Left ventricle myocardium inferior (tissue), 1 donor: Measurements from ENCODE around the gene FN3KRP. TPM values are rescaled to one million over a fixed set of nuclear protein-coding genes. Genes with fewer than 3 reads are reported as not detected.

Experiments used
- DNase-seq: peaks from one replicate; pipeline ENCODE4 v3.0.0-alpha.2; 2020
- H3K27ac ChIP-seq: fragments of 200-600 bp; replicated peaks from 2 replicates; pipeline ENCODE4 v1.8.0; 2021
- H3K27me3 ChIP-seq: fragments of 200-600 bp; 2 replicates; pipeline ENCODE4 v1.8.0; 2021; ENCODE audit warnings: low read depth
- H3K36me3 ChIP-seq: fragments of 200-600 bp; 2 replicates; pipeline ENCODE4 v1.8.0; 2021
- H3K4me1 ChIP-seq: fragments of 200-600 bp; 2 replicates; pipeline ENCODE4 v1.8.0; 2021
- H3K4me3 ChIP-seq: fragments of 200-600 bp; 2 replicates; pipeline ENCODE4 v1.8.0; 2021; ENCODE audit warnings: mild to moderate bottlenecking, moderate library complexity
- H3K9me3 ChIP-seq: fragments of 200-600 bp; replicated peaks from 2 replicates; pipeline ENCODE4 v1.8.0; 2021
- CTCF ChIP-seq: fragments of 200-600 bp; IDR thresholded peaks from 2 replicates; pipeline ENCODE4 v1.8.0; 2021; ENCODE audit warnings: antibody characterized with exemption, mild to moderate bottlenecking, borderline replicate concordance
- intact Hi-C: fragments of 100-400 bp; cut with micrococcal nuclease; formaldehyde crosslinking; loops from one replicate; pipeline ENCODE4 v1.11.0; 2022
- total RNA-seq: library from RNA; stranded (reverse); fragmentation: NEBNext Ultra II Directional; extraction: Animal tissue kit (Norgen Biotek cat#: 25700); gene quantifications from one replicate; pipeline ENCODE4 v1.2.1, GENCODE V29; 2021
- donor health status: DM: no; HTN: yes; CAD: no; lungs with severe emphysema.

FN3KRP gene
- total RNA-seq, 1 donor from 2014 or later, result 13.6 TPM

DNA sequence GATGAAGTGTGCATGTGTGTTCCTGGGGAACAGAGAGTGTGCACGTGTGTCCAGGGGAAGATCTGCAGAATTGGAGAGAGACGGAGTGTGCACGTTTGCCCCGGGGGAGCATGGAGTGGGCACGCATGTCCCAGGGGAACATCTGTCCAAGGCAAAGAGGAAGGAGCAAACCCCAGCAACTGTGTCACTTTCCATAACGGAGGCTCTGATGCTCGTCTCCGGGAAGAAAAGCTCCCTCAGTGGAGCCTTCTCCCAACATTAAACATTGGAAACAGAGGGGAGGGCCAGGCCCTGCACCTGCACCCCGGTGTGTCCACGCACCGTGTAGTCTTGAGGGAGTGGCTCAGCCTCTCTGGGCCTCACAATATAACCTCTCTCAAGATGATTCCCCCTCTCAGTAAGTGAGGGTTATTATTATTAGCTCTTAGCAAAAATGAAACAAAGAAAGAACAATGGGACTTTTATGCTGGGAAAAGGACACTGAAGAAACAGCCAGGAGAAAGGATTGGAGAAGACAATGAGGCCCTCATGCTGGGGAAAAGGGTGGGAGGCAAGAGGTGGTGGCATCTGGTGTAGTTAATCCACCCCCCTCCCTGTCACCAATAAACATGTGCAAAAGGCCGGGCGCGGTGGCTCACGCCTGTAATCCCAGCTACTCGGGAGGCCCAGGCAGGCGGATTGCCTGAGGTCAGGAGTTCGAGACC, 25.6 kb upstream of the FN3KRP start:
- Histone ChIP-seq H3K4me3 (no peak overlapping the region), H3K27ac (no peak overlapping the region), H3K9me3 (peaks cover 18% of the 10 kb centered on the region), H3K27me3 (no peaks in the 10 kb centered on the region), H3K36me3 (peaks cover 5% of the 10 kb centered on the region), H3K4me1 (peaks cover 11% of the 10 kb centered on the region)
- no peak for DNase-seq
- no peak for TF ChIP-seq CTCF
- intact Hi-C loops, result no loop called here

DNA sequence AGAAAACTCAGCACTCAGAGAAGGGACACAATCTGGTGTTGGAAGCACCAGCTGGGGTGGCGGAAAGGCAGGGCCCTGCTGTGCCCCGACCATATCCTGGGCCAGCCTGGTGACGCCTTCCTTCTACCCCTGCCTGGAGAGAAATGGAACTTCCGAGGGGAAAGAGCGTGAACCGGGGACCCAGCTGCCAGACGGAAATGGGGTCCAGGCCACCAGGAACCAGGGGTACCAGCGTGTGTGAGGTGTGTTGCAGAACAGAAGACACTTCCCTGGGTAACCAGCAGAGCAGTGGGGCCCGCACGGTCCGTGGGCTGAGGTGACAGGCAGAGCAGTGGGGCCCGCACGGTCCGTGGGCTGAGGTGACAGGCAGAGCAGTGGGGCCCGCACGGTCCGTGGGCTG, 24.8 kb upstream of the FN3KRP start:
- no peak for TF ChIP-seq CTCF

GRCh38 chr17:82692268-82692667, 24.2 kb upstream of the FN3KRP start:
- no peak for DNase-seq
- intact Hi-C loops, result no loop called here
- H3K27me3 ChIP-seq, result no peaks in the 10 kb centered on the region
- peaks cover 5% of the 10 kb centered on the region for H3K36me3 ChIP-seq
- H3K9me3 ChIP-seq, result peaks cover 18% of the 10 kb centered on the region
- no peak overlapping the region for H3K27ac ChIP-seq
- peaks cover 11% of the 10 kb centered on the region for H3K4me1 ChIP-seq
- TF ChIP-seq CTCF, result no peak
- no peak overlapping the region for H3K4me3 ChIP-seq

More for the DNA sequence above, 24.8 kb upstream of the FN3KRP start:
- H3K36me3 ChIP-seq, result peaks cover 5% of the 10 kb centered on the region
- H3K27me3 ChIP-seq, result no peaks in the 10 kb centered on the region
- H3K4me1 ChIP-seq, result peaks cover 11% of the 10 kb centered on the region
- no peak overlapping the region for H3K27ac ChIP-seq
- intact Hi-C loops, result no loop called here
- H3K9me3 ChIP-seq, result peaks cover 18% of the 10 kb centered on the region
- DNase-seq, result no peak
- H3K4me3 ChIP-seq, result no peak overlapping the region

GRCh38 chr17:82693168-82693867, 23.2 kb upstream of the FN3KRP start:
- Histone ChIP-seq H3K4me3 (no peak overlapping the region), H3K36me3 (peaks cover 5% of the 10 kb centered on the region), H3K4me1 (peaks cover 17% of the 10 kb centered on the region), H3K9me3 (peaks cover 18% of the 10 kb centered on the region), H3K27me3 (no peaks in the 10 kb centered on the region), H3K27ac (no peak overlapping the region)
- TF ChIP-seq CTCF, result no peak
- intact Hi-C loops, result no loop called here
- no peak for DNase-seq

GRCh38 chr17:82694647-82695046, 21.9 kb upstream of the FN3KRP start:
- Histone ChIP-seq H3K9me3 (peaks cover 18% of the 10 kb centered on the region), H3K36me3 (peaks cover 5% of the 10 kb centered on the region), H3K27me3 (no peaks in the 10 kb centered on the region), H3K4me1 (peaks cover 27% of the 10 kb centered on the region), H3K4me3 (no peak overlapping the region), H3K27ac (no peak overlapping the region)
- no peak for DNase-seq
- TF ChIP-seq CTCF, result no peak
- intact Hi-C loops, result no loop called here
